HEK293 (cell line): ENCODE data around the gene RIPPLY2.
A peak's percentile ranks its signal among the peaks of the same experiment; 100 is the strongest.

Experiments used
- AEBP2 ChIP-seq: fragments of 450-650 bp; formaldehyde crosslinking; IDR thresholded peaks from 2 replicates; pipeline ENCODE4 v1.5.1; 2016; ENCODE audit warnings: missing biosample characterization, missing genetic modification characterization, borderline replicate concordance
- ATF2 ChIP-seq: fragments of 450-650 bp; formaldehyde crosslinking; IDR thresholded peaks from 2 replicates; pipeline ENCODE4 v1.5.1; 2016; ENCODE audit warnings: missing biosample characterization, missing genetic modification characterization, low read depth
- BCL11B ChIP-seq: fragments of 450-650 bp; formaldehyde crosslinking; IDR thresholded peaks from 2 replicates; pipeline ENCODE4 v1.5.1; 2016; ENCODE audit warnings: low read depth, missing biosample characterization, missing genetic modification characterization
- KLF1 ChIP-seq: fragments of 450-650 bp; formaldehyde crosslinking; IDR thresholded peaks from 2 replicates; pipeline ENCODE4 v1.5.1; 2016; ENCODE audit warnings: missing biosample characterization, missing genetic modification characterization
- KLF8 ChIP-seq: fragments of 450-650 bp; formaldehyde crosslinking; IDR thresholded peaks from 2 replicates; pipeline ENCODE4 v1.5.1; 2016; ENCODE audit warnings: missing biosample characterization, missing genetic modification characterization
- PATZ1 ChIP-seq: fragments of 450-650 bp; formaldehyde crosslinking; IDR thresholded peaks from 2 replicates; pipeline ENCODE4 v1.5.1; 2016; ENCODE audit warnings: missing biosample characterization, missing genetic modification characterization
- PRDM6 ChIP-seq: fragments of 450-650 bp; formaldehyde crosslinking; IDR thresholded peaks from 2 replicates; pipeline ENCODE4 v1.5.1; 2017; ENCODE audit warnings: missing biosample characterization, missing genetic modification characterization
- YY2 ChIP-seq: fragments of 450-650 bp; formaldehyde crosslinking; IDR thresholded peaks from 2 replicates; pipeline ENCODE4 v1.5.1; 2016; ENCODE audit warnings: missing biosample characterization, missing genetic modification characterization
- ZBTB17 ChIP-seq: fragments of 450-650 bp; formaldehyde crosslinking; IDR thresholded peaks from 2 replicates; pipeline ENCODE4 v1.5.1; 2016; ENCODE audit warnings: missing biosample characterization, missing genetic modification characterization
- ZNF18 ChIP-seq: fragments of 450-650 bp; formaldehyde crosslinking; IDR thresholded peaks from 2 replicates; pipeline ENCODE4 v1.5.1; 2016; ENCODE audit warnings: missing biosample characterization, missing genetic modification characterization
- ZNF202 ChIP-seq: fragments of 450-650 bp; formaldehyde crosslinking; IDR thresholded peaks from 2 replicates; pipeline ENCODE4 v1.5.1; 2016; ENCODE audit warnings: missing biosample characterization, missing genetic modification characterization, borderline replicate concordance
- ZNF280D ChIP-seq: fragments of 450-650 bp; formaldehyde crosslinking; IDR thresholded peaks from 2 replicates; pipeline ENCODE4 v1.5.1; 2016; ENCODE audit warnings: missing biosample characterization, missing genetic modification characterization
- ZNF335 ChIP-seq: fragments of 450-650 bp; formaldehyde crosslinking; conservative IDR thresholded peaks from 2 replicates; pipeline ENCODE4 v1.5.1; 2016; ENCODE audit warnings: missing biosample characterization, missing genetic modification characterization
- ZNF366 ChIP-seq: fragments of 450-650 bp; formaldehyde crosslinking; conservative IDR thresholded peaks from 2 replicates; pipeline ENCODE4 v1.5.1; 2016; ENCODE audit warnings: missing biosample characterization, missing genetic modification characterization
- ZNF514 ChIP-seq: fragments of 450-650 bp; formaldehyde crosslinking; IDR thresholded peaks from 2 replicates; pipeline ENCODE4 v1.5.1; 2016; ENCODE audit warnings: missing biosample characterization, missing genetic modification characterization
- ZNF558 ChIP-seq: fragments of 450-650 bp; formaldehyde crosslinking; IDR thresholded peaks from 2 replicates; pipeline ENCODE4 v1.5.1; 2016; ENCODE audit warnings: missing biosample characterization, missing genetic modification characterization
- ZNF561 ChIP-seq: fragments of 450-650 bp; IDR thresholded peaks from 2 replicates; pipeline ENCODE4 v1.5.1; 2018; ENCODE audit warnings: missing biosample characterization, missing genetic modification characterization, borderline replicate concordance
- ZNF571 ChIP-seq: fragments of 450-650 bp; formaldehyde crosslinking; IDR thresholded peaks from 2 replicates; pipeline ENCODE4 v1.5.0; 2017; ENCODE audit warnings: missing biosample characterization, missing genetic modification characterization
- ZNF639 ChIP-seq: fragments of 450-650 bp; formaldehyde crosslinking; IDR thresholded peaks from 2 replicates; pipeline ENCODE4 v1.5.1; 2016; ENCODE audit warnings: missing biosample characterization, missing genetic modification characterization
- ZNF654 ChIP-seq: fragments of 450-650 bp; formaldehyde crosslinking; IDR thresholded peaks from 2 replicates; pipeline ENCODE4 v1.5.1; 2016; ENCODE audit warnings: low read depth, missing biosample characterization, missing genetic modification characterization
- ZNF660 ChIP-seq: fragments of 450-650 bp; IDR thresholded peaks from 2 replicates; pipeline ENCODE4 v1.5.1; 2018; ENCODE audit warnings: missing biosample characterization, mild to moderate bottlenecking, missing genetic modification characterization
- ZNF670 ChIP-seq: fragments of 450-650 bp; formaldehyde crosslinking; IDR thresholded peaks from 2 replicates; pipeline ENCODE4 v1.5.1; 2016; ENCODE audit warnings: missing biosample characterization, missing genetic modification characterization, low read depth
- ZSCAN18 ChIP-seq: fragments of 450-650 bp; formaldehyde crosslinking; IDR thresholded peaks from 2 replicates; pipeline ENCODE4 v1.5.1; 2016; ENCODE audit warnings: missing biosample characterization, missing genetic modification characterization
- ZXDB ChIP-seq: fragments of 450-650 bp; formaldehyde crosslinking; IDR thresholded peaks from 2 replicates; pipeline ENCODE4 v1.5.1; 2016; ENCODE audit warnings: missing biosample characterization, missing genetic modification characterization

RIPPLY2 gene

GRCh38 chr6:83883240-83883639 lies 30.1 kb downstream of the RIPPLY2 start (continued):
- TF ChIP-seq PRDM6 (tag by site-specific recombination): peak; percentile 97
- no peak for TF ChIP-seq ZNF514 (tag by site-specific recombination)
- no peak for TF ChIP-seq ZNF202 (tag by site-specific recombination)
- no peak for TF ChIP-seq KLF1 (tag by site-specific recombination)
- no peak for TF ChIP-seq ZSCAN18 (tag by site-specific recombination)
- no peak for TF ChIP-seq BCL11B (tag by site-specific recombination)
- TF ChIP-seq ZNF280D: no peak
- peak; percentile 55 for TF ChIP-seq ZNF366 (tag by site-specific recombination)
- no peak for TF ChIP-seq YY2
- TF ChIP-seq ZNF660: no peak
- 0 out of 2 replicates have a peak, but pooled peaks have one; percentile 19 for TF ChIP-seq ZNF18 (tag by site-specific recombination)
- no peak for TF ChIP-seq ATF2 (tag by site-specific recombination)
- peak; percentile 49; the same call in 1 of the 2 replicates for TF ChIP-seq ZXDB
- no peak for TF ChIP-seq PATZ1 (tag by site-specific recombination)
- peak; percentile 73 for TF ChIP-seq ZNF335
- no peak for TF ChIP-seq AEBP2 (tag by site-specific recombination)
- no peak; the same call in 1 of the 2 replicates for TF ChIP-seq ZNF558 (tag by site-specific recombination)
- no peak for TF ChIP-seq ZNF670
- no peak for TF ChIP-seq ZNF639 (tag by site-specific recombination)
- TF ChIP-seq ZNF571: no peak
- TF ChIP-seq ZNF561 (tag by site-specific recombination): 0 out of 2 replicates have a peak, but pooled peaks have one; percentile 54
- TF ChIP-seq ZNF654 (tag by site-specific recombination): no peak
- TF ChIP-seq KLF8 (tag by site-specific recombination): peak; percentile 11; the same call in 1 of the 2 replicates
- TF ChIP-seq ZBTB17 (tag by site-specific recombination): peak; percentile 46
